ENCODE data around the gene SLC25A12. TPM values are rescaled to one million over a fixed set of nuclear protein-coding genes. Genes with fewer than 3 reads are reported as not detected.

Gene SLC25A12
- polyA plus RNA-seq, 1 experiment, result 16.3 TPM

DNA sequence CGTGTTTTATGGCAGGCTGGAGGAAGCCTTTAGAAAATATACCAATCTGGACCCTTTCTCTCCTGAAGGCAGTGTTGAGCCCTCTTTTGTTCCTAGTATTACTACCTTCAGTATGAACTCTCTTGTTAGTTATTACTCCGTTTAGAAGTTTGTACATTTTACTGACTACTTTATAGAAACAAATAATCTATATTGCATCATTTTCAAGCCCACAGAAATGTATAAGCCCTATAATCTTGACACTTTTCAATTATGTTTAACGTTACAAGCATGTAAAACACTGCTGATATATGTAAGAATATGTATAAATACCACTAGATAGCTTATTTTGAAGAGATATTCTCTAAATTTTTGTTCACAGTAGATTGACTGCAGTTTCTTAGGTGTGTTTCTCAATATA, 64.0 kb downstream of the SLC25A12 start:
- ChIA-PET CTCF (no interaction called here), POLR2A (no interaction called here)
- no peak overlapping the region for H3K4me3 ChIP-seq (ENCODE audit: low read depth, low read length)
- H3K27me3 ChIP-seq (ENCODE audit: control insufficient read depth, insufficient read depth, low read length), result no peaks in the 10 kb centered on the region
- DNase-seq (ENCODE audit: low read depth), result no peak
- peaks cover 5% of the 10 kb centered on the region for H3K36me3 ChIP-seq (ENCODE audit: control insufficient read depth, insufficient read depth, low read length)
- TF ChIP-seq, protein P1, sequence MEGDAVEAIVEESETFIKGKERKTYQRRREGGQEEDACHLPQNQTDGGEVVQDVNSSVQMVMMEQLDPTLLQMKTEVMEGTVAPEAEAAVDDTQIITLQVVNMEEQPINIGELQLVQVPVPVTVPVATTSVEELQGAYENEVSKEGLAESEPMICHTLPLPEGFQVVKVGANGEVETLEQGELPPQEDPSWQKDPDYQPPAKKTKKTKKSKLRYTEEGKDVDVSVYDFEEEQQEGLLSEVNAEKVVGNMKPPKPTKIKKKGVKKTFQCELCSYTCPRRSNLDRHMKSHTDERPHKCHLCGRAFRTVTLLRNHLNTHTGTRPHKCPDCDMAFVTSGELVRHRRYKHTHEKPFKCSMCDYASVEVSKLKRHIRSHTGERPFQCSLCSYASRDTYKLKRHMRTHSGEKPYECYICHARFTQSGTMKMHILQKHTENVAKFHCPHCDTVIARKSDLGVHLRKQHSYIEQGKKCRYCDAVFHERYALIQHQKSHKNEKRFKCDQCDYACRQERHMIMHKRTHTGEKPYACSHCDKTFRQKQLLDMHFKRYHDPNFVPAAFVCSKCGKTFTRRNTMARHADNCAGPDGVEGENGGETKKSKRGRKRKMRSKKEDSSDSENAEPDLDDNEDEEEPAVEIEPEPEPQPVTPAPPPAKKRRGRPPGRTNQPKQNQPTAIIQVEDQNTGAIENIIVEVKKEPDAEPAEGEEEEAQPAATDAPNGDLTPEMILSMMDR (IDR thresholded peaks at IDR 0.05; ENCODE audit: insufficient read depth, low read depth, low read length), result no peak

DNA sequence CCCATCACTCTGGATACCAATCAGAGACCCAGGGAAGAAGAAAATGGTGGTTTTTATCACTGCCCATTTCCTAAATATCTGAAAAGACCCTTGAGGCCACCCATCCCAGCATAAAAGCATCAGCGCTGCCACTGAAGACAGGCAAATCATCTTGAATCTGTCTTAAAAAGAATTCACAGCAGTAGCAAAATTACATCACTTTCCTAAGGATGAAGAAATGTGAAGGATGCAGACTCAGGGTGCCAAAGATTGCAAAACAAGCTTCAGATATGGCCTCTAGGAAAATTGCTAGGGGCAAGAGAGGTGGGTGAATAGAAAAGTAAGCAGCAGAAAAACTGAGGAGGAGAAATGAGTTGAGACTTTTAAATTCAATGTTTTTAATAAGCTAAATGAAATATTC, 70.0 kb downstream of the SLC25A12 start:
- ChIA-PET POLR2A (interaction anchor here (0.5 kb wide), 1 partner anchor 12 kb away, joined by 27 read pairs; no protein-coding TSS in a partner anchor), CTCF (interaction anchor here (0.6 to 1.0 kb wide), 3 partner anchors 14 to 282 kb away, joined by 3 to 4 read pairs (median 4); no protein-coding TSS in a partner anchor)
- no peak overlapping the region for H3K4me3 ChIP-seq (ENCODE audit: low read depth, low read length)

DNA sequence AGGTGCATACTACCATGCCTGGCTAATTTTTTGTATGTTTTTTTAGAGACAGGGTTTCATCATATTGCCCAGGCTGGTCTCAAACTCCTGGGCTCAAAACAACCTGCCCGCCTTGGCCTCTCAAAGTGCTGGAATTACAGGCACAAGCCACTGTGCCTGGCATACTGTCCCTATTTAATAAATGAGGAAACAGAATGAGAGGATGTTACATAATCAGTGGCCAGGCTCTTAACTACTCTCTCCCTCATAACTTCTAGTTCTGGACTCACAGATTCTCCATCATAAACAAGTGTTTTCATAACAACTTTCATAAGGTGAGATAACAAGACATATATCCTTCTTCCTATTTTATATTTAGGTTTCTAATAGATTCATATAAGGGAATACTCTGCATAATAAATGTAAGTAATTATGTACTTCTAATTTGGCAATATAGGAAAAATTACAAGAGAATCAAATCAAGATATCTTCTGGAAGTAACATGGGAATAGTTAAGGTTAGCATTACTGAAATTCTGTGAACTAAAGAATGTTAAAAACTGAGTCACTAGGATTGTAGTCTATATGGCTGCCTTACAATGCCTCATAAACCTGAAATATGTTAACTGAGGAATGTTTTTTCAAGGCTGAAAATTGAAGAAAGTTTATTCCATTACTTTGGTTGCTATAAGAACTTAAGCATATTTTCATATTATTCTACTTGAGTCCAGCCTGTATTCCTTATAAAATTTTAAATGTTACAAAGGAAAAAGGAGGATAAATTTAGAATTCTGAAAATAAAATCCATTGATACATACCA, 71.3 kb downstream of the SLC25A12 start:
- Histone ChIP-seq H3K27me3 (ENCODE audit: control insufficient read depth, insufficient read depth, low read length) (no peaks in the 10 kb centered on the region), H3K4me3 (ENCODE audit: low read depth, low read length) (no peak overlapping the region), H3K36me3 (ENCODE audit: control insufficient read depth, insufficient read depth, low read length) (no peaks in the 10 kb centered on the region)
- ChIA-PET POLR2A (no interaction called here), CTCF (no interaction called here)
- TF ChIP-seq, protein P1 (IDR thresholded peaks at IDR 0.05; ENCODE audit: insufficient read depth, low read depth, low read length), result no peak
- no peak for DNase-seq (ENCODE audit: low read depth)

More for the DNA sequence above, 70.0 kb downstream of the SLC25A12 start:
- no peaks in the 10 kb centered on the region for H3K27me3 ChIP-seq (ENCODE audit: control insufficient read depth, insufficient read depth, low read length)
- no peaks in the 10 kb centered on the region; the same call in 1 of the 2 replicates for H3K36me3 ChIP-seq (ENCODE audit: control insufficient read depth, insufficient read depth, low read length)
- no peak for DNase-seq (ENCODE audit: low read depth)
- TF ChIP-seq, protein P1 (IDR thresholded peaks at IDR 0.05; ENCODE audit: insufficient read depth, low read depth, low read length), result no peak

DNA sequence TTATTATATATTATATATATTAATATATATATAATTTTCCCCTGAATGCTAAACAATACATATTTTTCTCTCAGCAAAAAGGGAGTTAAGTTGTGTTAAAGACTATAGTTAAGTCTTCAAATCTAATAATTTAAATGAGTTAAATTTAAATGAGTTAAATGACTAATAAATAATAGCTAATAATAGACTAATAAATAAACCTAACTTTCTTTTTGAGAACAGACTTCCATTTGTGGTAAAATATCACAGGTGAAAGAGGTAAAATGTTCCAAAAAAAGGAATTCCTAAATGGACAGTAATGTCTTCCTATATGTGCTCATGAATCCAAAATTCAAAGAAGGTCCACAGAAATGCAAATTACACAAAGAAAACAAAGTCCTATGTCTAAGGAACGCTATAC, 74.6 kb downstream of the SLC25A12 start:
- POLR2A ChIA-PET, result no interaction called here
- CTCF ChIA-PET, result interaction anchor here (1.2 kb wide), 1 partner anchor 286 kb away, joined by 3 read pairs; no protein-coding TSS in a partner anchor
- TF ChIP-seq, protein P1 (IDR thresholded peaks at IDR 0.05; ENCODE audit: insufficient read depth, low read depth, low read length), result no peak

DNA sequence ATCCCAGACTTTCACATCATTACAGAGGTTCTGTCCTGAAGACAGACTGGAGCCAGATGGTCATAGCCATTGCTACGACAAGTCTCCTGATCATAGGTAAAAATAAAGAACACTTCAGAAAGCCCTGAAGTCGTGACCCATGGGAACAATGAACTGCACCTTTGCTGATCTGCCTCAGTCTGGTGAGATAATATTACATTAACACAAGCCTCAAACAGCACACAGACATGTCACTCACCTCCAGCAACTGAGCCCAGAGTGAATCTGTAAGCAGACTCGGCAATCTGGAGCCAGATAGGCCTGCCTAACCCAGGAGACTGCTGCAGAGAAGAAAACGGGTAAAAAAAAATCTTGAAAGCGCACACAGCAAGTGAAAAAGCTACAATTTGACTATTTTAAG, 79.2 kb downstream of the SLC25A12 start:
- H3K36me3 ChIP-seq (ENCODE audit: control insufficient read depth, insufficient read depth, low read length), result peaks cover 1% of the 10 kb centered on the region; the same call in 1 of the 2 replicates
- H3K27me3 ChIP-seq (ENCODE audit: control insufficient read depth, insufficient read depth, low read length), result no peaks in the 10 kb centered on the region
- POLR2A ChIA-PET, result no interaction called here
- DNase-seq (ENCODE audit: low read depth), result no peak
- no peak overlapping the region for H3K4me3 ChIP-seq (ENCODE audit: low read depth, low read length)
- CTCF ChIA-PET, result no interaction called here
- TF ChIP-seq, protein P1 (IDR thresholded peaks at IDR 0.05; ENCODE audit: insufficient read depth, low read depth, low read length), result no peak

More for the DNA sequence above, 74.6 kb downstream of the SLC25A12 start:
- no peak for DNase-seq (ENCODE audit: low read depth)
- H3K27me3 ChIP-seq (ENCODE audit: control insufficient read depth, insufficient read depth, low read length), result no peaks in the 10 kb centered on the region
- peaks cover 1% of the 10 kb centered on the region; the same call in 1 of the 2 replicates for H3K36me3 ChIP-seq (ENCODE audit: control insufficient read depth, insufficient read depth, low read length)
- no peak overlapping the region for H3K4me3 ChIP-seq (ENCODE audit: low read depth, low read length)

All from BJ (cell line).